Stimulated activated CD8-positive, alpha-beta memory T cell treated with anti-CD3 and anti-CD28 coated beads, Interleukin-12 subunit alpha, Interleukin-12 subunit beta, amount 100 ng/mL, for 24 hours (primary cell): Measurements from ENCODE around the gene SIVA1.
A peak's percentile ranks its signal among the peaks of the same experiment; 100 is the strongest.

ENCODE experiments used
- DNase-seq: peaks from one replicate; pipeline ENCODE4 v3.0.0-alpha.2; 2020; ENCODE audit errors: extremely low read depth

Gene SIVA1

GRCh38 chr14:104751539-104752422, 1.2 kb upstream of the SIVA1 start:
- DNase-seq: no peak

- no peak for DNase-seq
These were observed 568 bp upstream of the SIVA1 start for GRCh38 chr14:104752423-104752734.

- no peak for DNase-seq
These were observed 723 bp downstream of the SIVA1 start for GRCh38 chr14:104753528-104754212.

GRCh38 chr14:104754213-104754851, 1.4 kb downstream of the SIVA1 start:
- DNase-seq: no peak

- DNase-seq: no peak
These were observed 2.7 kb downstream of the SIVA1 start for GRCh38 chr14:104755621-104756020.

- DNase-seq: no peak
These were observed 3.7 kb downstream of the SIVA1 start for GRCh38 chr14:104756477-104757237.

- no peak for DNase-seq
These were observed 4.3 kb downstream of the SIVA1 start for GRCh38 chr14:104757238-104757585.

- DNase-seq: no peak
These were observed 4.9 kb downstream of the SIVA1 start for GRCh38 chr14:104757681-104758392.

GRCh38 chr14:104758981-104759969, 6.3 kb downstream of the SIVA1 start:
- no peak for DNase-seq

- DNase-seq: no peak
These were observed 12.6 kb downstream of the SIVA1 start for GRCh38 chr14:104765517-104765916.

- DNase-seq: no peak
These were observed 13.4 kb downstream of the SIVA1 start for GRCh38 chr14:104766256-104766862.

GRCh38 chr14:104766863-104767633, 14.1 kb downstream of the SIVA1 start:
- no peak for DNase-seq

GRCh38 chr14:104767634-104767918, 14.6 kb downstream of the SIVA1 start:
- no peak for DNase-seq

GRCh38 chr14:104768437-104769323, 15.7 kb downstream of the SIVA1 start:
- DNase-seq: peak; percentile 67

GRCh38 chr14:104769324-104770071, 16.6 kb downstream of the SIVA1 start:
- DNase-seq: no peak

GRCh38 chr14:104770072-104770579, 17.2 kb downstream of the SIVA1 start:
- no peak for DNase-seq

GRCh38 chr14:104770851-104771272, 17.9 kb downstream of the SIVA1 start:
- DNase-seq: no peak
